ENCODE data around the gene RPL36.
"Not testable (repeated sequence)": the region's sequence is repeated elsewhere in the genome, so short reads cannot be mapped to it uniquely, and the experiment has no call there.

The RPL36 gene

DNA sequence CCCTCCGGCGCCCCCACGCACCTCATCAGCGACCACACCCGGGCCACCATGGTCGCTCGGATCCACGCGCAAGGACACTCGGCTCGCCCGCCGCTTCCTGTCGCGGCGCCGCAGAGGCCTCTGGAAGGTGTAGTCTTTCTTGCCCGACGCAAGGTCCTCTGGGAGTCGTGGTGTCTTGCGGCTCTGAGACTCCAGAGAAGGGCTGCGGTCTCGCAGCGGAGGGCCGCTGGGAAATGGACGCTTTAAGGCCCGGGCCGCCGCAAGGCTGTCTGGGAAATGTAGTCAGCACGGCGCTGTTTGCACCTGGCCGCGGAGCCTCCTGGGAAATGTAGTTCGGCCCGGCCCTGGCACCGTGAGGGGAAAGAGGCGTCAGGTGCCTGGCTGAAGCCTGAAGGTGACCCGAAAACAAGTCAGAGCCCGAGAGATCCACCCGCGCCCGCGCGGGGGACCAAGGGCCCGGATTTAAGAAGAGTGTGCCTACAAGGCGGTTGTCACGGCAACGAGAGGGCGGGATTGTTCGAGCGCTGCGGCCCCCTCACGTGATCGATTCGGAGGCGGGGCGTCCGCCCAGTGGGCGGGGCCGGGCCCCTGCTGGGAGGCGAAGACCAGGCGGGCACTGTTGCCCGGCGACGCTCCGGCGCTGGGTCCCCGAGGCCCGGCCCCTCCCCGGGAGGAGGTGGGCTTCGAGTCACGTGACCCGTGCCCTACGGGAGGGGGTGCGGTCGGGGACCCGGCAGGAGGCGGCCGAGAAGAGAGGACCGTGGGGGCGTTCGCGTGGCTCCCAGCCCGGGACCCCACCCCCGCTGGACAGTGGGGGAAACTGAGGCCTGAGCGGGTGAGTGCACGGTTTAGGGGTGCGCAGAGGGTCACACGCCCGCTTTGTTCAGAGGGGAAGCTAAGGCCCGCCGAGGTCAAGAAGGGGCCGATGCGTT, 9.4 kb upstream of the RPL36 start, which contains the start of the genes HSD11B1L and MICOS13:
Gene HSD11B1L, plus strand, starts transcription at position 591 of the 932 bp plus-strand sequence. CDS start 3,806 bp downstream, outside the sequence.
Gene MICOS13, minus strand, starts transcription at position 80 of the 932 bp plus-strand sequence. Its CDS starts 30 bp downstream, at position 50.
- H3K4me3 Mint-ChIP-seq: peak within 1 kb of the TSS; percentile 84
- no peaks in the 10 kb centered on the region for H3K9me3 Mint-ChIP-seq
- peaks cover 41% of the 10 kb centered on the region for H3K36me3 Mint-ChIP-seq
- ATAC-seq (peak; percentile 97), DNase-seq (ENCODE audit: low spot score in 2 of 2) (peak; percentile 97 to 99)
- H3K27ac Mint-ChIP-seq: peak within 1 kb of the TSS; percentile 96
- H3K4me1 Mint-ChIP-seq: peaks cover 37% of the 10 kb centered on the region

DNA sequence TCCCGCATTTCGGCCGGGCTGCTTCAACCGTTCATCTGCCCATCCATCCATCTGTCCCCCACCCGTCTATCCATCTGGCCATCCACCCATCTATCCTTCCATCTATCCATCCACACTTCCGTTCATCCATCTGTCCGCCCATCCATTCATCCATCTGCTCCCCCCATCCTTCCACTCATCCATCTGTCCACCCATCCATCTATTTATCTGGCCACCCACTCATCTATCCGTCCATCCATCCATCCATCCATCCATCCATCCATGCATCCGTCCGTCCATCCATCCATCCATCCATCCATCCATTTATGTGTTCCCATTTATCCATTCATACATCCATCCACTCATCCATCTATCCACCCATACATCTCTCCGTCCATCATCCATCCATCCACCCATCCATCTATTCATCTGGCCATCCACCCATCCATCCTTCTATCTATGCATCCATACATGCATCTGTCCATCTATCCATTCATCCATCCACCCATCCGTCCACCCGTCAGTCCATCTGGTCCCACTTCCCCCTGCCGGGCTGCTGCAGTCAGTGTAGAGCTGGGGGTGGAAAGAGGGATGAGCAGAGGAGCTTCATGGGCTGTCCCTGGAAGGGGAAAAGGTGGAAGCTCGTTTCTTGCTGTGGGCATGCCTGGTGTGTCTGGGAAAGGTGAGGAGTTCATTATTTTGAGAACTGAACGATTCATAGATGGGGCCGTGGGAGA, 8.5 kb upstream of the RPL36 start:
- no peak for ATAC-seq
- H3K36me3 Mint-ChIP-seq: peaks cover 43% of the 10 kb centered on the region
- DNase-seq (ENCODE audit: low spot score in 2 of 2): no peak
- peak overlapping the region; percentile 84 for H3K4me3 Mint-ChIP-seq
- H3K27ac Mint-ChIP-seq: peak overlapping the region; percentile 96
- no peaks in the 10 kb centered on the region for H3K9me3 Mint-ChIP-seq
- peaks cover 36% of the 10 kb centered on the region for H3K4me1 Mint-ChIP-seq

DNA sequence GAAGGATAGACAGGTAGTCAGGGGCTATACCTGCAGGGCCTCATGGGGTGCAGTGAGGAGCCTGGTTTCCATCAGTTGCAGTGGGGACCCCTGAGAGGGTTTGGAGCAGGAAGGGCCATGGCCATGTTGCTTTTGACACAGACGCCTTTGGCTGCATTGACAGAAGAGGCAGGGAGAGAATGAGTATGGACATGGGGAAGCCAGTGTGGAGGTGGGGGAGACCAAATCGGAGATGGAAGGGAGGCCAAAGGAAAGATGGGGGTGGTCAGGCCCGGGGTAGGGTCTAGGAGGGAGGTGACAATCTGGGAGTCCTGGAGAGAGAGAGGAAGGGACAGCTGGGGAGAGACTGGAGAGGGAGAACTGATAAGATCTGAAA, 8.0 kb upstream of the RPL36 start:
- H3K4me1 Mint-ChIP-seq: peaks cover 36% of the 10 kb centered on the region
- peaks cover 46% of the 10 kb centered on the region for H3K36me3 Mint-ChIP-seq
- H3K9me3 Mint-ChIP-seq: no peaks in the 10 kb centered on the region
- DNase-seq (ENCODE audit: low spot score in 2 of 2) (no peak), ATAC-seq (no peak)
- peak overlapping the region; percentile 96 for H3K27ac Mint-ChIP-seq
- peak overlapping the region; percentile 84 for H3K4me3 Mint-ChIP-seq

DNA sequence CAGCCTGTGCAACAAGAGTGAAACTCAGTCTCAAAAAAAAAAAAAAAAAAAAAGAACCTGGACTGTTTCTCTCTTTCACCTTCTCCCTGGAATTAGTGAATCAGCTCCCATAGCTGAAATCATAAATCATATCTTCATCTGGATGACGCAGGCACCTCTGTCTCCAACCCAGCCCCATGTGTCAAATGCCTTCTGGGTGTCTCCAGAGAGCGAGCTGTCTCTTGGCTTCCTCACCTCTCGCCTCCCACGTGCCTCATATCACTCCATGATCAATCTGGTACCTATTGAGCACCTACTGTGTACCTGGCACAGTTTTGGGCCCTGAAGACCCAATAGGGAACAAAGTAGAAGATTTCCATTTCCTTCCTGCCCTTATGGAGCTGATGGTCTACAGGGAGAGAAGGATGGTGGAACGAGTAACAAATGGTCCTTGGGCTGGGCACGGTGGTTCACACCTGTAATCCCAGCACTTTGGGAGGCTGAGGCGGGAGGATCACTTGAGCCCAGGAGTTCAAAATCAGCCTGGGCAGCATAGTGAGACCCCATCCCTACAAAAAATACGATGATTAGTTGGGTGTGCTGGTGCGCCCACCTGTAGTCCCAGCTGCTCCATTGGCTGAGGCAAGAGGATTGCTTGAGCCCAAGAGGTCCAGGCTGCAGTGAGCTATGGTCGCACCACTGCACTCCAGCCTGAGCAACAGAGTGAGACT, 6.8 kb upstream of the RPL36 start:
- Mint-ChIP-seq H3K9me3 (no peaks in the 10 kb centered on the region), H3K4me1 (peaks cover 40% of the 10 kb centered on the region), H3K27ac (no peak overlapping the region), H3K4me3 (peak overlapping the region; percentile 13), H3K36me3 (peaks cover 35% of the 10 kb centered on the region)
- DNase-seq (ENCODE audit: low spot score in 2 of 2) (no peak), ATAC-seq (no peak)

DNA sequence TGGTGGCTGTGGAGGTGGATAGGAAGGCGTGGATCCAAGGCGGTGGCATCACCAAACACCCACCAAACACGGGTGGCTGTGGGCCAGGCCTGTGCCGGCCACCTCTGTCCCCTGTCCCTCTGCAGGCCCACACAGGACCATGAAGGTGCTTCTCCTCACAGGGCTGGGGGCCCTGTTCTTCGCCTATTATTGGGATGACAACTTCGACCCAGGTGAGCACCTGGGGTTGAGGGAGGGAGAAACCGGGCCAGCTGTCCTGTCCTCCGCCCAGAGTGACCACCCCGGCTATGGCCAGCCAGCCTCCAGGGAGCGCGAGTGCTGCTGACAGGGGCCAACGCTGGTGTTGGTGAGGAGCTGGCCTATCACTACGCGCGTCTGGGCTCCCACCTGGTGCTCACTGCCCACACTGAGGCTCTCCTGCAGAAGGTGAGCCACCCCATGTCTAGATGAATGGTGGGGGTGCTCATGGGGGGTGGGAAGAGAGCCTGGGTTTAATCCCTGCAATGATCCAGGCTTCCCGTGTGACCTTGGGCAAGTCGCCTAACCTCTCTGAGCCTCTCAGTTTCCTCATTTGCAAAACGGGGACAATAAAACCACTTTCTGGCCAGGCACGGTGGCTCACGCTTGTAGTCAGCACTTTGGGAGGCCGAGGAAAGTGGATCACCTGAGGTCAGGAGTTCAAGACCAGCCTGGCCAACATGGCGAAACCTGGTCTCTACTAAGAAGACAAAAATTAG, 5.2 kb upstream of the RPL36 start:
- ATAC-seq (no peak), DNase-seq (ENCODE audit: low spot score in 2 of 2) (no peak)
- Mint-ChIP-seq H3K36me3 (peaks cover 29% of the 10 kb centered on the region), H3K4me1 (peaks cover 34% of the 10 kb centered on the region), H3K4me3 (no peak overlapping the region), H3K27ac (no peak overlapping the region), H3K9me3 (no peaks in the 10 kb centered on the region)

DNA sequence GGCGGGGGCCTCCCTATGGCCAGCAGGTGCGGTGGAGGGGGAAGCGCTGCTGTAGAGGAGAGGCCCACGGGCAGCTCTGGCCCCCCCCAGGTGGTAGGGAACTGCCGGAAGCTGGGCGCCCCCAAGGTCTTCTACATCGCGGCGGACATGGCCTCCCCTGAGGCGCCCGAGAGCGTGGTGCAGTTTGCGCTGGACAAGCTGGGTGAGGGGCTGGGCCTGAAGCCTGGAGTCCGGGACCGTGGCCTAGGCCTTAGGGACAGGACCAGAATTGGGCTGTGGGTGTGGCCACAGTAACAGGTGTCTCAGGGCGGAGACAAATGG, 3.8 kb upstream of the RPL36 start:
- H3K4me3 Mint-ChIP-seq: peak overlapping the region; percentile 75
- DNase-seq (ENCODE audit: low spot score in 2 of 2) (no peak), ATAC-seq (no peak)
- H3K4me1 Mint-ChIP-seq: peaks cover 35% of the 10 kb centered on the region
- peaks cover 31% of the 10 kb centered on the region for H3K36me3 Mint-ChIP-seq
- peak overlapping the region; percentile 68 for H3K27ac Mint-ChIP-seq
- H3K9me3 Mint-ChIP-seq: no peaks in the 10 kb centered on the region

DNA sequence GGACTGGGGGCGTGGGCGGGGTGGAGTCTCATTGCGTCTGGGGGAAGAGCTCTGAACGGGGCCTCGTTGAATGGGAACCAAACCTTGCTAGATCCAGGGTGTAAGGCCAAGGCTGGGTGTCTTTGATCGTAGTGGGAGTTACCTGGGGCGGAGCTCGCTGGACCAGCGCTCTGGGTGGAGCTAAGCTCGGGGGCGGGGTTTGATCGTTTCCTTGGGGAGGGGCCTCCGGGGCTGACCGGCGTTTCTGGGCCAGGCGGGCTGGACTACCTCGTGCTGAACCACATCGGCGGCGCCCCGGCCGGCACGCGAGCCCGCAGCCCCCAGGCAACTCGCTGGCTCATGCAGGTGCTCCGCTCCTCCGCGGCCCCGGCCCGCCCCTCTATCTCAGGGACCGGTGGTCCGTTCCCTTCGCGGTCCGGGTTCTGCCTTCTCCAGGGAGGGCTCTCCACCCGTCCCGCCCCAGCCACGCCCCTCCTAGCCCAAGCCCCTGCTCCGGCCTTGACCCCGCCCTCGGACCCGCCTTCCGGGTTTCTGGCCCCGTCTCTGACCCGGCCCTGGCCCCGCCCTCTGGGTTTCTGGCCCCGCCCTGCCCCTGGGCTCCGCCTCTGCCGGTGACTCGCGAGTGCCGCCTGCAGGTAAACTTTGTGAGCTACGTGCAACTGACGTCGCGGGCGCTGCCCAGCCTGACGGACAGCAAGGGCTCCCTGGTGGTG, 3.3 kb upstream of the RPL36 start:
- ATAC-seq: peak; percentile 77
- Mint-ChIP-seq H3K36me3 (peaks cover 31% of the 10 kb centered on the region), H3K9me3 (no peaks in the 10 kb centered on the region), H3K27ac (peak overlapping the region; percentile 68), H3K4me3 (peak overlapping the region; percentile 75), H3K4me1 (peaks cover 30% of the 10 kb centered on the region)
- peak; percentile 100 for DNase-seq (ENCODE audit: low spot score in 2 of 2)

DNA sequence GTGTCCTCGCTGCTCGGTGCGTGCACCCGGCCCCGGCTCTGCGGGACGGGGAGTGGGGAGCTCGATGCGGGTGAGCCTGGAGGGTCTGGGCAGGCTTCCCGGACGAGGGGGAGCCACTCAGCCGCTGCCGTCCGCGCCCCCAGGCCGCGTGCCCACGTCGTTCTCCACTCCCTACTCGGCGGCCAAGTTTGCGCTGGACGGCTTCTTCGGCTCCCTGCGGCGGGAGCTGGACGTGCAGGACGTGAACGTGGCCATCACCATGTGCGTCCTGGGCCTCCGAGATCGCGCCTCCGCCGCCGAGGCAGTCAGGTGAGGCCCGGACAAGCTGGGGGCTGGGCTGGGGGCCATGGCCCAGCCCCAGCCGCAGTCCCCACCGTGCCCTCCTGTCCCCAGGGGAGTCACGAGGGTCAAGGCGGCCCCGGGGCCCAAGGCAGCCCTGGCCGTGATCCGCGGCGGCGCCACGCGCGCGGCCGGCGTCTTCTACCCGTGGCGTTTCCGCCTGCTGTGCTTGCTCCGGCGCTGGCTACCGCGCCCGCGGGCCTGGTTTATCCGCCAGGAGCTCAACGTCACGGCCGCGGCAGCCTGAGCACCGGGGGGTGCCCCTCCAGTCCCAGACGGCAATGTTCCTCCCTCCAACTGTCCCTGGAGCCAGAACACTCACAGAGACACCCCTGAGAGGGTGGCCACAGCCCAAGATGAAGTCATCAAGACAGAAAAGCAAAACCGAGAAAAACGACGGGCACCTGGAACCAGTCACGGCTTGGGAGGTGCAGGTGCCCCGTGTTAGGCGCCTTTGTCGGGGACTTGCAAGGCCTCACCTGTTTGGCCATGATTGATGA, 2.5 kb upstream of the RPL36 start:
- Mint-ChIP-seq H3K27ac (peak overlapping the region; percentile 68), H3K4me1 (peaks cover 31% of the 10 kb centered on the region), H3K9me3 (no peaks in the 10 kb centered on the region), H3K36me3 (peaks cover 39% of the 10 kb centered on the region), H3K4me3 (peak overlapping the region; percentile 75)
- DNase-seq (ENCODE audit: low spot score in 2 of 2) (no peak), ATAC-seq (no peak)

DNA sequence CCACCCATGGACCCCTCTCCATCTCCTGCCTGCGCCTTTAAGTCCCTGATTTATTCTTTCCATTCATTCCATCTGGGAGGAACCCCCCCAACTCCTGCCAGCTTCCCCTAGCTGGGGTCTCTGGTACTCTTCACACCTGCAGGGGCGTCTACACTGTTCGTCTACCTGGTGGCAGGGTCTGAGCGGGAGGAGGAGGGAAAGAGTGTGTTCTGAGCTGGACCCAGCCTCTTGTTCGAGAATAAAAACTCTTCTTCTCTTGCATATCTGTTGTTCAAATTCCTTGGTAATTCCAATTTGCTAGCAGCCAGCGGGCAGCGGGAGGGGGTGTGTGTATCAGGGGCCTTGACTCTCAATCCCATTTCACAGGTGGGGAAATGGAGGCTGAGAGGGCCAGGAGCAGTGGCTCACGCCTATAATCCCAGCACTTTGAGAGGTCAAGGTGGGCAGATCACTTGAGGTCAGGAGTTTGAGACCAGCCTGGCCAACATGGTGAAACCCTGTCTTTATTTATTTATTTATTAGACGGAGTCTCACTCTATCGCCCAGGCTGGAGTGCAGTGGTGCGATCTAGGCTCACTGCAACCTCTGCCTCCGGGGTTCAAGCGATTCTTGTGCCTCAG, 1.7 kb upstream of the RPL36 start:
- H3K27ac Mint-ChIP-seq: peak overlapping the region; percentile 46
- not testable (repeated sequence) for H3K9me3 Mint-ChIP-seq; ATAC-seq; DNase-seq (ENCODE audit: low spot score in 2 of 2)
- peak overlapping the region; percentile 75 for H3K4me3 Mint-ChIP-seq
- H3K4me1 Mint-ChIP-seq: peaks cover 39% of the 10 kb centered on the region
- peaks cover 47% of the 10 kb centered on the region for H3K36me3 Mint-ChIP-seq

DNA sequence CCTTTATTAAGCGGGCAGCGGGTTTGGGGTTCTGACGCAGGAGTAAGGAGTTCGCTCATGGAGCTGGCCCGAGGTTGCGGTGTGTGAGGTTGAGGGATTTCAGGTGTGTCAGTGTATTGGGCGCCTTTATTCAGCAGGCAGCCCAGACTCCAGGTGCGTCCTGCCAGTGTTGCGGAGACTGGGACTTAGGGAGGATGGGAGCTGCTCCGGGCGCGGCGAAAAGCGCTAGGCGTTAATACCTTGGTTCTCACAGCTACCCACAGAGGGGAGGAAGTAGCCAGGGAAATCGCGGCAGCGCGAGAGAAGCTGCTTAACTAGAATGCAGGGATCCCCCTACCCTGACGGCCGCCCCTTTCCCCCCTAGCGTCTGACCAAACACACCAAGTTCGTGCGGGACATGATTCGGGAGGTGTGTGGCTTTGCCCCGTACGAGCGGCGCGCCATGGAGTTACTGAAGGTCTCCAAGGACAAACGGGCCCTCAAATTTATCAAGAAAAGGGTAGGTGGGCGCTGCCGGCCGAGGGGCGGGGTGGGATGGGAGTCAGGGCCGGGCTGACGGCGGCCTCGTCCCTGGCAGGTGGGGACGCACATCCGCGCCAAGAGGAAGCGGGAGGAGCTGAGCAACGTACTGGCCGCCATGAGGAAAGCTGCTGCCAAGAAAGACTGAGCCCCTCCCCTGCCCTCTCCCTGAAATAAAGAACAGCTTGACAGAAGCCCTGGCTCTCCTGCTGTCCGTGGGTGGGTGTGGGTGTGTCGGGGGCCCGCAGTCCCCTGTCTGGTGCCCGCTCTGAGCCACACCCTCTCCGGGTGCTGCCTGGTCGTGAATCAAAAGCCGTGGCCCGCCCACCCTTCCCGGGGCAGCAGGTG, 1.1 kb downstream of the RPL36 start:
- Mint-ChIP-seq H3K4me3 (peak overlapping the region; percentile 99), H3K9me3 (no peaks in the 10 kb centered on the region), H3K4me1 (peaks cover 59% of the 10 kb centered on the region), H3K27ac (peak overlapping the region; percentile 99), H3K36me3 (peaks cover 75% of the 10 kb centered on the region)
- ATAC-seq (peak; percentile 4), DNase-seq (ENCODE audit: low spot score in 2 of 2) (peak in 1 of 2 donors; percentile 71)

DNA sequence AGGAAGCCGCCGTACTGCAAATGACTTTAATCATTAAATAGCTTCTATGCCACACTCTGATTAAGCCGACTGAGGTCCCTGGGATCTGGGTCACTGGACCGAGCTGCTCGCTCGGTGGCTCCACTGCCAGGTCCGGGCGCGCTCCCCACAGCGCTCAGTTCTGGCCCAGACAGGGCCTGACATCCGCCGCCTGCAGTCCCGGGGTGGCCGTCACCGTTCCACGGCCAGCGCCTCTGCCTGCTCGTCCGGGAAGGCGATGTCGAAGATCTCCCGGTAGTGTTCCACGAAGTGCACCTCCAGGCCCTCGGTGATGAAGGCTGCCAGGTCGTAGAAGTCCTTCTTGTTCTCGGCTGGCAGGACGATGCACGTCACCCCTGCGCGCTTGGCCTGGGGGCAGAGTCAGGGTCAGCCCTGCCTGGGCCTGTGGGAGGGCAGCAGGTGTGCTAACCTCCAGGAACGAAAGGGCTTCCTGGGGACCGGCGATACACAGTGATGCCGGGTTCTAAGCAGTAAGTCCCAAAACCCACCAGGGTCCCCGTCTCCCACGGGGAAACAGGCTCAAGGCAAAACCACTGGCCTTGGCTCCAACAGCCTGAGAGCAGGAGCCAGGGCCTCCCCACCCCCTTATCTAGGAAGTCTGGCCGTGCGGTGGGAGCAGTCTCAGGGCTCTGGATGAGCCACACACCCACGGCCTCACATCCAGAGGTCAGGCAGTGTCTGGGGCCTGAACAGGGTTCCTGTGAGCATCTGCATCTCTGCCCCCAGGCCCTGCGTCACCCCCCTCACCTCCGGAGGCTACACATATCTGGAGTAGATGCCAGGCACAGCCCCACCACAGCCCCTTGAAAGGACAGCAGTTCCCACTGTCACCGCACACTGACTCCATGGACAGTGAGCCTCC, 2.0 kb downstream of the RPL36 start:
- H3K9me3 Mint-ChIP-seq: no peaks in the 10 kb centered on the region
- peaks cover 65% of the 10 kb centered on the region for H3K4me1 Mint-ChIP-seq
- DNase-seq (ENCODE audit: low spot score in 2 of 2): no peak
- H3K27ac Mint-ChIP-seq: peak overlapping the region; percentile 99
- H3K36me3 Mint-ChIP-seq: peaks cover 76% of the 10 kb centered on the region
- ATAC-seq: peak; percentile 1
- H3K4me3 Mint-ChIP-seq: peak overlapping the region; percentile 99
